ENCODE results near the gene GPR3.

The GPR3 gene

GRCh38 chr1:27392096-27392777 is at the start of gene GPR3:
GPR3 (plus strand) TSS chr1:27392622; CDS start chr1:27393799, 1,177 bp downstream.
- Histone ChIP-seq H3K79me2 (ENCODE audit: insufficient read depth, low read length) (no peaks in the 10 kb centered on the region), H3F3A (ENCODE audit: low read depth) (no peaks in the 10 kb centered on the region), H3K27me3 (ENCODE audit: insufficient read depth, low read length, poor library complexity, severe bottlenecking) (no peaks in the 10 kb centered on the region), H3K4me2 (ENCODE audit: low read depth, low read length, poor library complexity, severe bottlenecking) (peak within 1 kb of the TSS; percentile 89), H2AFZ (ENCODE audit: low read length) (0 out of 2 replicates have a peak within 1 kb of the TSS, but pooled peaks have one; percentile 51), H3K4me1 (ENCODE audit: insufficient read depth, low read length, poor library complexity, severe bottlenecking) (peaks cover 11% of the 10 kb centered on the region), H3K9ac (ENCODE audit: low read depth, low read length, poor library complexity, severe bottlenecking) (peak within 1 kb of the TSS; percentile 61), H4K20me1 (ENCODE audit: insufficient read depth, low read length, poor library complexity, severe bottlenecking) (no peaks in the 10 kb centered on the region), H3K36me3 (ENCODE audit: insufficient read depth, low read length) (no peaks in the 10 kb centered on the region), H3K4me3 (ENCODE audit: low read length, poor library complexity, severe bottlenecking) (peak within 1 kb of the TSS; percentile 72), H3K9me2 (replicated peaks; ENCODE audit: low read depth, low read length) (no peaks in the 10 kb centered on the region), H3K9me3 (ENCODE audit: insufficient read depth, low read depth, low read length) (no peaks in the 10 kb centered on the region)
- TF ChIP-seq EZH2phosphoT487 (IDR thresholded peaks at IDR 0.05; ENCODE audit: borderline replicate concordance) (no peak), CTCF (conservative IDR thresholded peaks at IDR 0.05; ENCODE audit: low read length) (peak; percentile 59)

GRCh38 chr1:27342778-27343638 is 49.4 kb upstream of the GPR3 start:
- no peaks in the 10 kb centered on the region for H3K9me2 ChIP-seq (replicated peaks; ENCODE audit: low read depth, low read length)
- H3F3A ChIP-seq (ENCODE audit: low read depth), result no peaks in the 10 kb centered on the region
- TF ChIP-seq CTCF (conservative IDR thresholded peaks at IDR 0.05; ENCODE audit: low read length) (no peak), EZH2phosphoT487 (IDR thresholded peaks at IDR 0.05; ENCODE audit: borderline replicate concordance) (no peak)
- no peaks in the 10 kb centered on the region for H3K27me3 ChIP-seq (ENCODE audit: insufficient read depth, low read length, poor library complexity, severe bottlenecking)
- peak overlapping the region; percentile 94 for H3K4me3 ChIP-seq (ENCODE audit: low read length, poor library complexity, severe bottlenecking)
- H3K79me2 ChIP-seq (ENCODE audit: insufficient read depth, low read length), result peaks cover 40% of the 10 kb centered on the region
- no peaks in the 10 kb centered on the region for H3K9me3 ChIP-seq (ENCODE audit: insufficient read depth, low read depth, low read length)
- peaks cover 22% of the 10 kb centered on the region for H3K4me1 ChIP-seq (ENCODE audit: insufficient read depth, low read length, poor library complexity, severe bottlenecking)
- H3K9ac ChIP-seq (ENCODE audit: low read depth, low read length, poor library complexity, severe bottlenecking), result peak overlapping the region; percentile 99
- H3K4me2 ChIP-seq (ENCODE audit: low read depth, low read length, poor library complexity, severe bottlenecking), result peak overlapping the region; percentile 97
- H4K20me1 ChIP-seq (ENCODE audit: insufficient read depth, low read length, poor library complexity, severe bottlenecking), result no peaks in the 10 kb centered on the region
- peak overlapping the region; percentile 5; the same call in 1 of the 2 replicates for H2AFZ ChIP-seq (ENCODE audit: low read length)
- no peaks in the 10 kb centered on the region for H3K36me3 ChIP-seq (ENCODE audit: insufficient read depth, low read length)

- Histone ChIP-seq H3F3A (ENCODE audit: low read depth) (no peaks in the 10 kb centered on the region), H3K9me2 (replicated peaks; ENCODE audit: low read depth, low read length) (no peaks in the 10 kb centered on the region), H3K27me3 (ENCODE audit: insufficient read depth, low read length, poor library complexity, severe bottlenecking) (no peaks in the 10 kb centered on the region), H3K4me3 (ENCODE audit: low read length, poor library complexity, severe bottlenecking) (peak overlapping the region; percentile 94), H3K79me2 (ENCODE audit: insufficient read depth, low read length) (peaks cover 40% of the 10 kb centered on the region), H3K36me3 (ENCODE audit: insufficient read depth, low read length) (no peaks in the 10 kb centered on the region), H3K4me1 (ENCODE audit: insufficient read depth, low read length, poor library complexity, severe bottlenecking) (peaks cover 22% of the 10 kb centered on the region), H3K4me2 (ENCODE audit: low read depth, low read length, poor library complexity, severe bottlenecking) (peak overlapping the region; percentile 97), H4K20me1 (ENCODE audit: insufficient read depth, low read length, poor library complexity, severe bottlenecking) (no peaks in the 10 kb centered on the region), H2AFZ (ENCODE audit: low read length) (peak overlapping the region; percentile 5; the same call in 1 of the 2 replicates), H3K9ac (ENCODE audit: low read depth, low read length, poor library complexity, severe bottlenecking) (peak overlapping the region; percentile 99), H3K9me3 (ENCODE audit: insufficient read depth, low read depth, low read length) (no peaks in the 10 kb centered on the region)
- no peak for TF ChIP-seq EZH2phosphoT487 (IDR thresholded peaks at IDR 0.05; ENCODE audit: borderline replicate concordance)
- TF ChIP-seq CTCF (conservative IDR thresholded peaks at IDR 0.05; ENCODE audit: low read length), result 0 out of 2 replicates have a peak, but pooled peaks have one; percentile 14
These were observed 48.8 kb upstream of the GPR3 start for GRCh38 chr1:27343639-27344025.
